Stimulated activated CD4-positive, alpha-beta T cell treated with anti-CD3 and anti-CD28 coated beads, Interleukin-2, amount 100 ng/mL, for 24 hours (primary cell): Measurements from ENCODE around the gene TNIP1.

Experiments
- DNase-seq, 2 donors: peaks; one replicate each; pipeline ENCODE4 v3.0.0-alpha.2; 2020

Gene TNIP1, protein sequence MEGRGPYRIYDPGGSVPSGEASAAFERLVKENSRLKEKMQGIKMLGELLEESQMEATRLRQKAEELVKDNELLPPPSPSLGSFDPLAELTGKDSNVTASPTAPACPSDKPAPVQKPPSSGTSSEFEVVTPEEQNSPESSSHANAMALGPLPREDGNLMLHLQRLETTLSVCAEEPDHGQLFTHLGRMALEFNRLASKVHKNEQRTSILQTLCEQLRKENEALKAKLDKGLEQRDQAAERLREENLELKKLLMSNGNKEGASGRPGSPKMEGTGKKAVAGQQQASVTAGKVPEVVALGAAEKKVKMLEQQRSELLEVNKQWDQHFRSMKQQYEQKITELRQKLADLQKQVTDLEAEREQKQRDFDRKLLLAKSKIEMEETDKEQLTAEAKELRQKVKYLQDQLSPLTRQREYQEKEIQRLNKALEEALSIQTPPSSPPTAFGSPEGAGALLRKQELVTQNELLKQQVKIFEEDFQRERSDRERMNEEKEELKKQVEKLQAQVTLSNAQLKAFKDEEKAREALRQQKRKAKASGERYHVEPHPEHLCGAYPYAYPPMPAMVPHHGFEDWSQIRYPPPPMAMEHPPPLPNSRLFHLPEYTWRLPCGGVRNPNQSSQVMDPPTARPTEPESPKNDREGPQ

DNA sequence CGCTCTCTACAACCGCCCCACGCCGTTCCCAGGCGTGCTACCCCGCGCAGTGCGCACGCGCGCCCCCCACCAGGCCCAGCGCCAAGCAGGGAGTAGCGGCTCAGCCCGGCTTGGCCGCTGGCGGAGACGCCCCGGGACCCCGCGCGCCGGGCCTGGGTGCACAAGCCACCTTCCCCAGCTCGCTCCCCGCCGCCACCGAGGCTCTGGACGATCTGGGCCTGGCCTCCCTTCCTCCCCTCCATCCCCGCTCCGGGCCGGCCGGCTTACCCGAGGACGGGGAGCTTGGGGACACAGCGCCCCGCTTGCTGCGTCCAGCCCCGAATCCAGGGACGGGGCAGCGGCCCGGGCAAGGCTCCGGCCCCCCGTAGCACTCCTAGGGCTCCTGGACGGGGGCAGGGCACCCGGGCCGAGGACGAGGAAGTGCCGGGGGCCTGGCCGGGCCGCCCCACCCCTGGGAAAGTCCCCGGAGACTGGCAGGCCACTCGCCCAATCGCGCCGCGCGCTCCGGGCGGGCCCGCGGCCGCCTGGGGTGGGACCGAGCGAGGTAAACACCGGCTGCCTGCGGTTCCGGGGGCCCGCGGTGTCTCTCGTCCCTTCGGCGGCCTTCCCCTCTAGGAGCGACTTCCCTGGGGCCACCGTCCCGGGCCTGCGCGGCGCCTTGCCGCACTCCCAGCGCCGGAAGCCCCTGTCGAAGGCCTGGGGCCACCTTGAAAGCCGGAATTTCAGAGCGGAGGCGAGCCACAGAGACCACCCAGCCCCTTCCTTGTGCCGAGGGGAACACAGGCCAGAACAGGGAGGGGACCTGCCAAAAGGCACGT, at the start of gene TNIP1:
TSS of gene TNIP1 (minus strand) at position 422 of the 818 bp plus-strand sequence. CDS start 15,939 bp downstream, outside the sequence.
- peak; percentile 95 for DNase-seq

DNA sequence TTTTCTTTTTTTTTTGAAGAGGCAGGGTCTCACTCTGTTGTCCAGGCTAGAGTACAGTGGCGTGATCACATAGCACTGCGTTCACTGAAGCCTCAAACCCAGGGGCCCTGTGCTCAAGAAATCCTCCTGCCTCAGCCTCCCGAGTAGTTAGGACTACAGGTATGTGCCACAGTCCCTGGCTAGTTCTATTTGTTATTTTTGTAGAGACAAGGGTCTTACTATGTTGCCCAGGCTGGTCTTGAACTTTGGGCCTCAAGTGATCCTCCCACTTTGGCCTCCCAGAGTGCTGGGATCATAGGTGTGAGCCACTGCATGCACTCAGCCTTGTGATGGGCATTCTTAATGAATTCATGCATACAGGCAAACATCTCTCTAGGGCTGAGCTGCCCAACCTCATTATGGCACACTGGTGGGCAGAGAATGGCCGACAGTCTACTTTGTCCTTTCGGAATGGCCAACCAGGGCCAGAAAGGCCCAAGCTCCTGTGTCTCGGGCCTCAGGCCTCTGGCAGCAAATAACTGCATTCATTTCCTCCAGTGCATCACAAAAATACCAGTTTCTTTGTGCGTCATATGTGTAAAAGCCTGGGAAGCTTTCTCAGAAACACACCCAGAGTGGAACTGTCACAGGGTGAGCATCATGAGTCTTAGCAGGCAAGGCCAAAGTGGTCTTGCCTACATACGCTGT, 49.5 kb upstream of the TNIP1 start:
- DNase-seq: no peak

DNA sequence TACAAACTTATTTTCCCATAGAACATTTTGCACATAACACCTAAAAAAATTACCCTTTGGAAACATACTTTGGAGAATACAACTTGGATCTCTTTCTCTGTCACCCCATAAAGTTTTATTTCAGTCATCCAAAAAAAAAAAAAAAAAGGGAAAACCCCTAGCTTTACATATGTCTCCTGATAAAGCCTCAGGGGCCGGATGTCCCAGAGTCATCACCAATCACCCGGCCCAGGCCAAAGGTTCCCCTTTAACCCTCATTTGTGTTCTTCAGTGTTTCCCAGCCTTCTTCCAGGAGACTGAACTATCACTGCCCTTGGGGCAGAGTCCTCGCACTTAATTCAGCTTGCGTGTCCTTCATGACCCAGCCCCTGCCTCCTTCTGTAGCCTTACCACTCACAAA, 48.0 kb upstream of the TNIP1 start:
- no peak for DNase-seq

DNA sequence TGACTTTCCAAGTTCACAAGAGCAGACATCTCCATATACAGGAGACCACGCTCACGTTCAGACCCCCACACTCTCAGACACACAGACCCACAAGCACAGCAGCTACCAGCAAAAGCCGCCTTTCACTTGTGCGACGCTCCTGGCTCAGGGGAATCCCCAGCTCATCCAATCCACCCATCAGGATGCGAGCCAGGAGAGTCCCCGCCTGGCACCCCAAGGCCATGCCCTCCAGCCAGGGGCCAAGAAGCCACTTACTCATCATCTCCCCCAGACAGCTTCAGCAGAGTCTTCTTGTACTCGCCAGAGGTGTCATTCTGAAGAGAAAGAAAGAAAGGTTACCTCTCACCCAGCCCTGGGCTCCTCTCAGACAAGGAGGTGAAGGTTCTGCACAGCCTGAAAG, 47.1 kb upstream of the TNIP1 start:
- DNase-seq: no peak

DNA sequence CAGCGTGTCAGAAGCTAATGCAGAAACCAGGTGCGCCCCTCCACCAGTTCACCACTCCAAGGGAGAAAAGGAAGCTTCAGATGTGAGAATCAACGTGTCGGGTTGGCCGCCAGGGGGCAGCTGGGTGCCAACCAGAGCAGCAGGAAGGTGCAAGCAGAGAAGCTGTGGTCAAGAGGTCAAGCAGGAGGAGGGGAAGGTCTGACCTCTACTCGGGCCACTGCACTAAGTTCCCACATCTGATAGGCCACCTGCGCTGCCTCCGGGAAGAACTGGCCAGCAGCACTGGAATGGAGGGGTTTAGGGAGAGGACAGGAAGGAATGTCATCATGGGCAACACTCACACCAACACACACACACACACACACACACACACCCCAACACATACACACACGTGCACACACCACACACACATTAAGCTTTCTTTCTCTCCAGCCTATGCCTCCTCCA, 45.4 kb upstream of the TNIP1 start:
- DNase-seq: peak; percentile 69 to 73

DNA sequence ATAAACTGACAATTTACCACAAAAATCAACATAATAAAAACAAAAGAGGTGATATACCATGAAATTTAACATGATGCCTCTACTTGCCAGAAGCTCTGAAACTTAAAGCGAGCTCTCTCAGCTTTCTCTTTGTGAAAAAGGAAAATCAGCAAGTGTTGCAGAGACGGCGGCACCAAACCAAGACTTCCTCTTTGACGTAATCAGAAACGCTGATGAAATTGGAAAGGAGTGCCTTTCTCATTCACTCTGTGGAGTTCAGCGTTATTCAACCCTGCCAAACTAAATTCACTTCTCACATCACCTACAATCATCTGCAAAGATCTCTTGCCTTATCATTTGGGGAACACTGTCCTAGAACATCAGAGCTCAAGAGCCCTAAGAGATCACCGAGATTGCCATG, 44.6 kb upstream of the TNIP1 start:
- DNase-seq: no peak

DNA sequence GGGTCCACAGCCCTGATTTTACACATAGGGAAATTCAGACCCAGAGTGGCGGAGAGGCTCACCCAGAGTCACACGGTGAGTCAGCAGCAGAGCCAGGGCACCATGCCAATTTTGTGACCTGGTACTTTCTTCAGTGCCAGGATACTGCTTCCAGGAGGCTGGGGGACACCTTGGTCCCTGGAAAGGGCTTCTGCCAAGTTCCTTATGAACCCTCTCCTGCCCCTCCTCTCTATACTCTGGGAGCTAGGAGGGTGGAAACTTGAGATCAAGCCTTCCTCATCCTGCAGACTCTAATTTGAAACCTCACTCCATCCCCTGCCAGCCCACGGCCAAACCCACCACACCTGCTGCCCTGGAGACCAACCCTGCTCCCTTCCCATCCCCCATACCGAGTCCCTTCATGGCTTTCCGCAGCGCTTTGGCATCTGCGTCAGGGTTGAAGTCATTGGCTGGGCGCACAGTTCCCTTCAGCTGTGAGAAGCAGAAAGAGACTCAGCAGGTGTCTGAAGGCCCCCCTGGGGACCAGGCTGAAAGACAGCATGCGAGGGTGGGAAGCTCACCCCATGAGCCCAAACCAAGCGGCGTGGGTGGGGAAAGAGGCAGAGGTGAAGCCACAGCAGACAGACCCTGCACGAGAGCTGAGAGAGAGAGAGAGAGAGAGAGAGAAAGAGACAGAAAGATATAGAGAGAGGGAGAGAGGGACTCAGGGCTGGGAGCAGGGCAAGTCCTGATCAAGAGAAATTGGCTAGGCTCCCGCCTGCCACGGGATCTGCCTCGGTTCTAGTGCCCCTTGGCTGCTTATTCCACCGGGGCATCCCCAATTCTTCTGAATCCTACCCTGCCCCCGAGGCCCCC, 43.3 kb upstream of the TNIP1 start:
- peak; percentile 45 to 52 for DNase-seq

DNA sequence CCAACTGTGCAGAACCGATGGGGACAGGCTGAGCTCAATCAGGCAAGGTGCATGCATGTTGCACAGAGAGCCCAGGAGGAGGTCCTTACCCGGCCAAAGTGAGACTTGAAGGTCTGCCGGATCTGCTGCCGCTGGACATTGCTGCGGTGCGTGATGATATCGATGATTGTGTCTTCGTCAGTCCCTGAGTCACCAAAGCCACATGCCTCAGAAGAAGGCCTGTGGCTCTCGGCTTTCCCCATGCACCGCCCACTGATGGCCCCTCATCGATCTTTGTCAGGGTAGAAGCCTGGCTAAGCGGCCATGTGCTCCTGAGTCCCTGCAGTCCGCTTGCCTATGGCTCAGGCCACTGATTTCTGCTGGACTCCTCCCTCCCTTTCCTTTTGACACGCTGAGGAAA, 42.0 kb upstream of the TNIP1 start:
- no peak for DNase-seq

DNA sequence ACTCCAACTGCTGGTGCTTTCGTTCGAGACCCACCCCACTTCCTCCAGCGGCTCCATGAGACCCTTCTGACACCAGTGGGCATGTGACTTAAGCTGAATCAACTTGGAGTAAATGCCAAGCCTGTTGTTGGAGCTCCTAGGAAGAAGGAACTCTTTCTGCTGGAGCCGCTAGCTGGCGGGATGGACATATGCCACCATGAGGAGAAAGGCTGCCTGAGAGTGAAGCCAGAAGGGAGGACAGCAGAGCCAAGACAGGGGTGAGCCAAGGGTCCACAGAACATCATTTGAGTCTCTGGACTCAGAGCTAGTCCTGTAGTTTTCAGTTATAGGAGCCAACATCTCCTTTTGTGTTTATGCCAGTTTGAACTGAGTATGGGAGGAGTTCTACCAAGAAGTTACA, 40.8 kb upstream of the TNIP1 start:
- no peak for DNase-seq

DNA sequence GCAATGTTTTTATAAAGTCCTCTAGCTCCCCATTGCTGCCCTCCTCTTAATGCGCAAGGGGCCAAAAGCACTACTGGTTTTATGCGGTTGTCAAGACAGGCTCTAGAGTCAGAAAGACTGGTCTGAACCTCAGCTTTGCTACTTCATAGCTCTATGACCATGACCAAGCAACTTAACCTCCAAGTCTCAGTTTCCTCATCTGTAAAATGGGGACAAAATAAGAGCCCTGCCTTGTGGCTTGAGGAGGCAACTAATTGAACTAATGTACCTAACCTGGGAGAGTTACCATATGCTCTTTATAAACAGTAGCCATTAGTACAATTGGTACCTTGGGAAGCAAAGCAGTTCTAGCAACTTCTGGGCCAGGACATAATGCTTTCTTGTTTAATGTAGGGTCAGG, 40.3 kb upstream of the TNIP1 start:
- DNase-seq: no peak

DNA sequence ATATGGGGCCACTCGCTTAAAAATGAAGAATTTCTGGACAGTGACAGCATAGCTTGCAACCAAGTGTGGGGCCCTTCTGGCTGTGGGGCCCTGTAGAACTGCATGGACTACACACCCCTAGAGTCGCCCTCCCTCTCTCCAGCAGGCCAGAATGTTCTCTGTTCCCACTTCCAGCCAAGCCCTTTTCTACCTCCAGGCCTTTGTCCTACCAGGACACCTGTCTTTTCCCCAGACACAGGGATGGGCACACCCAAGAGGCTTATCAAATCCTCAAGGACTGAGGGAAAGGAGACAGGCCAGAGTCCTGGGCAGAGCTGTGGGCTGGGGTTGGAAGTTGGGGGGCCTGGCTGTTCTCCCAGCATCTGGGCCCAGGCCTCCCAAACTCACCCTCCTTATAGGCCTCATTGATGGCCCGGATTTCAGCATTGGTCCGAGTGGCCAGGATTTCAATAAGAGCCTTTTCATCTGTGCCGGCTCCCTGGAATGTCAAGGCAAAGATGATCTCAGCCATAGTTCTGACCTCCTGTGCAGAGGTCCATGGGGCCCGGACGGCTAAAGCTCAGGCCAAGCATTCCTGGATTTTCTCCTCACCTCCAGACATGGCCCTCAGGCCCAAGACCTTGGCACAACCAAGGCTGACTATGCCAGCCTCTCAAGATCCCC, 38.2 kb upstream of the TNIP1 start:
- no peak for DNase-seq

DNA sequence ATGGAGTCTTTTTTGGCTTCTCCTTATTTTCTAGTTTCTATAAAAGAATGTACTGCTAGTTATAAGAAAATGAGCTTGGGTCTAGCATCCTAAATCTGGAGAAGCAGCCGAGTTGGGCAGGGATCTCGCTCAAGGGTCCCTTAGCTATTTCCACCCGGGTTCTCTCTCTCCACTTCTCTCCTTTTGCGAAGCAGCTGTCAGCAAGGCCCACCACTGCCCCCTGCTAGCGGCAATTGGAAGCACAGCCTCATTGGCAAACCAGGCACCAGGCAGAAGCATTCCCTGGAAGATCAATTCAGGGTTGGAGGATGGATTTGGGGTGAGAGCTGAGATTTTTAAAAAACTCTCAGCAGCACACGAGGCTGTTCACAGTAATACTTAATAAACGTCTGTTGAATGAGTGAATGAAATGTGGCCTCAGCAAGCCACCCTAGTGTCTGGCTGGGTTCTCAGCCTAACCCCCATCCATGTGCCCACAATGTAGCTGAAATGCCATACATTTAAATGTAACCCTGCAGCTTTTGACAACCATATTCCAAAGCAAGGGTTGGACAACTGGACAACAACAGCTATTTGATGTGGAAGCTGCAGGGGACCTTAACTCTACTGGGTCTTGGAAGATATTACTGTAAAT, 34.6 kb upstream of the TNIP1 start:
- DNase-seq: peak; percentile 82 to 83

DNA sequence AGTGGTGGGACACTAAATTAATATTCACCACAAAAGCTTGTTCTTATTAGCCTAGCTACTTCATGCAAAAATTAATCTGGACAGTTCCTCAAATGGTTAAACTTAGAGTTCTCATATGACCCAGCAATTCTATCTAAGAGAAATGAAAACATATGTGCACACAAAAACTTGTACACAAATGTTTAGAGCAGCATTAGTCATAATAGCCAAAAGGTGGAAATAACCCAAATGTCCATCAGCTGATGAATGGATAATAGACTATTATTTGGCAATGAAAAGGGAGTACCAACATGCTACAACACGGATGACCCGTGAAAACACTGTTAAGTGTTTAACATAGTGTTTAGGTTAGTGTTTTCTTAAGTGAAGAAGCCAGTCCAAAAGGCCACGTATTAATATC, 32.8 kb upstream of the TNIP1 start:
- no peak for DNase-seq

DNA sequence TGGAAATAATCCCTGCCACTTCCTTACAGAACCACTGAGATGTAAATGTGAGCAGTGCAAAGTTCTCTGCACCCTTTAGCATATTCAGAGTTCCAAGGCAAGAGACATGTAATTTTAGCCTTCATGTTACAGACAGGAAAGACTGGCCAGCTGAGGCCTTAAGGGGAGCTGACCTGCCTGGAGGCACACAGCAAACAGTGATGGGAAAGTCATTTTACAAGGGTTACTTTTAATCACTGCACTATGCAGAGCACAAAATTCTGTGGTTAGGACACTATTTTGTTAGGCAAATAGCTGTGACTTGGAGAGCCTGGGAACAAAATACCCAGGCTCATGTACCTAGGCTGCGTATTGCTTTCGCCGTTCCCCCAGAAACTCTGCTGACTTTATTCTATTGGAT, 30.2 kb upstream of the TNIP1 start:
- DNase-seq: no peak

DNA sequence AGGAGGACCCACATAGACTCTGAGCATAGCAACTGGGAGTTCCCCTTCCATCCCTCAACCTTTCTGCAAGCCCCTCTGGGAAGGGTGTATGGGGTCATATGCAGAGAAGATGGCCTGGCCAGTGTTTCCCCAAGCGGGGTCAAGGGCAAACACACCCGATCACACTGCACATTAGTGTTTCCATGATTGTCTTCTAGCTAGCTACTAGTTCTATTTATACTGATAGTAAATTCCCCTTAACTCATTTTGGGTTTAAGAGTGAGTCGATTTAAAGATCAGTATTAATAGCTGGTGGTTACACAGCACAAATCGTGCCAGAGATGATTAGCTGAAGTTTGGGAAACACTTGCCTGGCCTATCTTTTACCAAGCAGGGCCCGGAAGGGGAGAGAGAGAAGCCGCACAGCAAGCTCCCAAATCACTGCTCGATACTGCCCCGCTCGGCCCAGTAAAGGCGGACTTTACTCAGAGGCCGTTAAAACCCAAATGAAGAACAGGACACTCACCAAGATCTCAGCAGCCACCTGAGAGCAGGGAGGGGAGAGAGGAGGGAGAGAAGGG, 29.4 kb upstream of the TNIP1 start:
- DNase-seq: no peak

DNA sequence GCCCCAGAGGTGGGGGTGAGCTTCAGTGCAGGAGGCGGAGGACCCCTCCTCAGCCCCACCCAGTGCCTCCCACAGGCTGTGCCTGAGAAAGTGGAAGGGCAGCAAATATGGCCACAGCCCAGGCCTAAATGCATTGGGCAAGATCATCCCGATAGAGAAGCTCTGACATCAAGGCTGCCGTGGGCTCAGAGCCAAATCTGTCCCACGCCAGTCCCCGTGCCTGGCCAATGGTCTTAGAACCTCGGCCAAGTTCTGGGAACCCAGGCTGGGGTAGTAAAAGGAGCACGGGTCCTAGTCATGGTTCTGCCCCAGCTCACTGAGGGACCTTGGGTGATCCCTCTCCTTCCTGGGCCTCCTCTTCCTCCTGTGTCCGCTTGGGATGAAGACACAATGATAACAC, 27.7 kb upstream of the TNIP1 start:
- DNase-seq: no peak

DNA sequence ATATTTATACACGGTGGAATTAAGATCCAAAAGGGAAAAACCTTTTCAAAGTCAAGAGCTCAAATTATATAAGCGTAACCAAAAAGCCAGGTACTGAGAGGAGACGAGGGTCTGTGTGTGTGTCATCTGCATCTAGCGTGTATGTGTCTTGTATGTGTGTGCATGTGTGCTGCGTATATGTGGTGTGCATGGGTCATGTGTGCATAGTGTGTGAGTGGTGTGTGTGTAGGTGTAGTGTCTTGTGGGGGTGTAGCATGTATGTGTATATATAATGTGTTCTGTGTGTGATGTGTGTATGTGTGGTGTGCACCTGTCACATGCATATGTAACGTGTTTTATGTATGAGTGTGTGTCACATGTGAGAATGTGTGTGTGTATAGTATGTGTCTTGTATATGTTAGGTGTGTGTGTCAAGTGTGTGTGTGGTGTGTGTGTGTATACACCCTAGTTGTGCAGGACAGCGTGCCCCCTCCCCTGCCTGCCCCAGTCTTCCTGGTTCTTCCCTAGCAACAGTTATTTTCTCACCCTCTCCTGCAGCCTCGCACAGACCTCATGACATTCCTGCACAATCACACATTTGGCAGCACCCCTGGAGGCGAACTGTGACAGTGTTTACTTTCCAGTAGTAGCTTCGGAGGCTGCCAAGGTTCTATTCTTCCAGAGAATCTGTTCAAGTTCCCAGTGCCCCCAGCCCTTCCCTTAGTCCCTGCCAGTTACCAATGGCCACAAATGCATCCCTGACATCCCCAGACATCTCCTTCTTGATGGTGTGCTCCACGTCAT, 27.1 kb upstream of the TNIP1 start:
- no peak for DNase-seq

DNA sequence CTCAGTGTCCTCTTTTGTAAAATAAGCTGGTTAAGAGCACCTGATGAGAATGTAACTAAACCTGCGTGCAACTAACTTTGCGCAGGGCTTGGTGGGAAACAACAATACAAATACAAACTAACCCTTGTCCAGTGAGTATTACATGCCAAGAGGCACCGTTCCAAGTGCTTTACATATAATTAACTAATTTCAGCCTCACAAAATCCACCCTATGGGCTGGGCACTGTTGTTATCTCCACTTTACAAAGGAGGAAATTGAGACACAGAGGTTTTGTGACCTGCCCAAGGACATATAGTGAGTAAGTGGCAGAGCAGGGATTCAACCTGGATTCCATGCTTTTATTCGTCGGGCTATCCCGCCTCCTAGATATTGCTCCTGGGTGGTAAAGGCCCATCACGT, 26.2 kb upstream of the TNIP1 start:
- no peak for DNase-seq

DNA sequence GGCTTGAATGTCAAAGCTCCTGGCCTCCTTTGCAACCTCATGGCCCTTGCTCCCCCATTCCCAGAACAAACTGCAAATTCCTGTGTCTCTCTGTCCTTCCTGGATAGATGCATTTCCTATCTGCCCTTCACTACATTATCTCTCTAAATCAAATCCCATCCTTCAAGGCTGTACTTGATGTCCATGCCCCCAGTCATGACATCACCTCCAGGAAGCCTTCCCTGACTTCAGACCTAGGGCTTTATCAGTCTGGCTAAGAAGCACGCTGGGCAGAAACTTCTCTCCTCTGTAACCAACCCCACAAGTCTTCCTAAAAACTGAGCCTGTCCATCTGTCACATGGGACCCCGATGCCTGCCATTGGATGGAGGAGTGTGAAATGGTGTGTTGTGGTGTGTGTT, 25.7 kb upstream of the TNIP1 start:
- no peak for DNase-seq

DNA sequence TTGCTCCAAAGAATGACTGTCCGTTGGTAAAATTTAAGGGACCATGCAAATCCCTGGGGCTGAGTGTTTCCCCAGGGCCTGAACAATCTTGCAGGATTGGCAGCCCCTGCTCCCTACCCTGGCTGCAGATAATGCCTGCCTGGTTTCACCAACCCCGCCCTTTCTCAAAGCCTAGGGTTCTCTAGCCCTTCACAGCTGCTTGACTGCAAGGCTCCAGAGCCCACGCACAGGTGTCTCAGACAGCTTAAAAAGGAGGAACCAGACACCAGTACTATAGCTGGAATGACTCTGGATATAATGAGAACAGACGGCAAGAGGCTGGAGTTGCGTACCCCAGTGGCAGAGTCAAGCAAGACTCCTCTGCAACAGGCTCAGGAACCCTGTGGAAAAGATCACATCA, 25.2 kb upstream of the TNIP1 start:
- DNase-seq: no peak
